Measurements from ENCODE around the gene SSRP1. TPM values are rescaled to one million over a fixed set of nuclear protein-coding genes. Genes with fewer than 3 reads are reported as not detected.
"Not testable (repeated sequence)": the region's sequence is repeated elsewhere in the genome, so short reads cannot be mapped to it uniquely, and the experiment has no call there.

Gene SSRP1
- total RNA-seq, 1 experiment from 2014 or later, result 290 TPM

GRCh38 chr11:57300785-57301184, 34.9 kb downstream of the SSRP1 start:
- POLR2A ChIA-PET (ENCODE audit: unreplicated experiment), result no interaction called here
- Histone ChIP-seq H3K9me3 (ENCODE audit: insufficient read depth, low read depth) (peaks cover 4% of the 10 kb centered on the region; the same call in 1 of the 2 replicates), H3K36me3 (ENCODE audit: low read depth) (peaks cover 38% of the 10 kb centered on the region), H3K27ac (no peak overlapping the region), H3K4me2 (no peak overlapping the region), H4K20me1 (ENCODE audit: insufficient read depth) (peaks cover 18% of the 10 kb centered on the region), H3F3A (ENCODE audit: insufficient read depth, low read depth) (peaks cover 21% of the 10 kb centered on the region), H3K9me2 (ENCODE audit: insufficient read depth) (no peaks in the 10 kb centered on the region), H3K4me1 (replicated peaks; ENCODE audit: insufficient read depth) (0 out of 2 replicates have a peak, but pooled peaks cover 12% of the 10 kb centered on the region), H2AFZ (no peak overlapping the region), H3K4me3 (no peak overlapping the region), H3K27me3 (ENCODE audit: insufficient read depth, low read depth) (no peaks in the 10 kb centered on the region), H3K79me2 (ENCODE audit: low read depth) (peaks cover 11% of the 10 kb centered on the region)
- CTCF ChIA-PET, result no interaction called here
- no TSS peak for BruUV-seq (replicated peaks)
- intact Hi-C loops (cut with micrococcal nuclease; ENCODE audit: unreplicated experiment), result no loop called here
- TF ChIP-seq EZH2 (IDR thresholded peaks at IDR 0.05; ENCODE audit: low read depth) (no peak), CTCF (conservative IDR thresholded peaks at IDR 0.05) (no peak)
- no peak for DNase-seq

DNA sequence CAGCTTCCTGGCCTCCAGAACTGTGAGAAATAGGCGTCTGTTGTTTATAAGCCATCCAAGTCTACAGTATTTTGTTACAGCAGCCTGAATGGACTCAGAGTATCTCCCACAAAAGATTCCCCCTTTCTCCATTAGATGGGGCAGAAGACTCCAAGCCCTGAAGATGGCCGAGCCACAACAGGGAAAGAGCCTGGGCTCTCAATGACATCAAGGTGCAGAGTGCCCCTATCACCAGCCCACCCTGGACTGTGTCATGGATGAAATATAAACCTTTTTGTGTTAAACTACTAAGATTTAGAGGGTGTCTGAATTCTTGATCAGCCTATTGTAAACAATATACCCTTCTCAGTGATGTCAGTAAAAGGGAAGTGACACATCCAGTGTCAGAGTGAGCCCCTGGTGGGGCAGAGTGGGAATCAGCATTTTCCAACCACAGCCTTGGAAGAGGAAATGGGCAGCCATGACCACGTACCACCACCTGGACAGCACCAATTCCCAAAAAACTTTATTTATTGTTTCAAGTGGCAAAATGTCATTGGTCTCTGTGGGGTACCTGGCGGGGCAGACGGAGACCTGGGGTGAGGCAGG, 36.4 kb downstream of the SSRP1 start:
- H3F3A ChIP-seq (ENCODE audit: insufficient read depth, low read depth), result peaks cover 27% of the 10 kb centered on the region
- peaks cover 27% of the 10 kb centered on the region for H3K4me1 ChIP-seq (replicated peaks; ENCODE audit: insufficient read depth)
- no peak overlapping the region for H3K4me3 ChIP-seq
- no peak for DNase-seq
- intact Hi-C loops (cut with micrococcal nuclease; ENCODE audit: unreplicated experiment), result loop anchor here (10.0 kb wide), 1 partner anchor 394 kb away; no protein-coding TSS in a partner anchor
- POLR2A ChIA-PET (ENCODE audit: unreplicated experiment), result no interaction called here
- CTCF ChIA-PET, result no interaction called here
- H3K36me3 ChIP-seq (ENCODE audit: low read depth), result peaks cover 29% of the 10 kb centered on the region
- no TSS peak for BruUV-seq (replicated peaks)
- 0 out of 2 replicates have a peak, but pooled peaks cover 4% of the 10 kb centered on the region for H4K20me1 ChIP-seq (ENCODE audit: insufficient read depth)
- no peaks in the 10 kb centered on the region for H3K79me2 ChIP-seq (ENCODE audit: low read depth)
- no peaks in the 10 kb centered on the region for H3K27me3 ChIP-seq (ENCODE audit: insufficient read depth, low read depth)
- no peak overlapping the region for H2AFZ ChIP-seq
- H3K27ac ChIP-seq, result no peak overlapping the region
- no peaks in the 10 kb centered on the region for H3K9me2 ChIP-seq (ENCODE audit: insufficient read depth)
- no peak overlapping the region for H3K4me2 ChIP-seq
- TF ChIP-seq CTCF (conservative IDR thresholded peaks at IDR 0.05) (no peak), EZH2 (IDR thresholded peaks at IDR 0.05; ENCODE audit: low read depth) (no peak)
- H3K9me3 ChIP-seq (ENCODE audit: insufficient read depth, low read depth), result peaks cover 4% of the 10 kb centered on the region; the same call in 1 of the 2 replicates

DNA sequence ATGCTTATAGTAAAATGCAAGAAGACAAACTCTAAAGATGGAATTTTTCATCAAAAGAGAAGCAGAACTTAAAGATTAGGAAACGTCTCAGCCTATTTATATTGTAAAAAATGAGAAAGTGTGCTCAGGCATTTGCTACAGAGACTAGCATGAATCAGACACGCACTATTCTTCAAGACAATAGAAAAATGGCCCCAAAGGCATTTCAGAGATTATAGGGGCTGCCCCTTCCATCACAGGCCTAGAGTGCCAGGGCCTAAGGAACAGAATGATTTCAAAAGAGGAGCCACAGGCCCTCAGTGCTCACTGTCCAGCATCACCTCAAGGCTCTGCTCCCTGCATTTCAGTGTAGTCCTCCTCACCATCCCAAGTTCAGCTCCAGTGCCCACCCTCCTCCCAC, 38.5 kb downstream of the SSRP1 start:
- no peaks in the 10 kb centered on the region for H3K27me3 ChIP-seq (ENCODE audit: insufficient read depth, low read depth)
- H3K9me2 ChIP-seq (ENCODE audit: insufficient read depth), result no peaks in the 10 kb centered on the region
- H3K4me3 ChIP-seq, result no peak overlapping the region
- peaks cover 40% of the 10 kb centered on the region for H3K4me1 ChIP-seq (replicated peaks; ENCODE audit: insufficient read depth)
- ChIA-PET CTCF (no interaction called here), POLR2A (ENCODE audit: unreplicated experiment) (no interaction called here)
- no peak overlapping the region for H3K4me2 ChIP-seq
- no peak overlapping the region for H3K27ac ChIP-seq
- no TSS peak for BruUV-seq (replicated peaks)
- H3K9me3 ChIP-seq (ENCODE audit: insufficient read depth, low read depth), result peaks cover 4% of the 10 kb centered on the region; the same call in 1 of the 2 replicates
- no peak for DNase-seq
- no peak for TF ChIP-seq CTCF (conservative IDR thresholded peaks at IDR 0.05)
- no peak for TF ChIP-seq EZH2 (IDR thresholded peaks at IDR 0.05; ENCODE audit: low read depth)
- no peaks in the 10 kb centered on the region for H4K20me1 ChIP-seq (ENCODE audit: insufficient read depth)
- peaks cover 28% of the 10 kb centered on the region for H3K36me3 ChIP-seq (ENCODE audit: low read depth)
- no peak overlapping the region for H2AFZ ChIP-seq
- intact Hi-C loops (cut with micrococcal nuclease; ENCODE audit: unreplicated experiment), result loop anchor here (10.0 kb wide), 1 partner anchor 392 kb away; no protein-coding TSS in a partner anchor
- H3F3A ChIP-seq (ENCODE audit: insufficient read depth, low read depth), result peaks cover 46% of the 10 kb centered on the region
- no peaks in the 10 kb centered on the region for H3K79me2 ChIP-seq (ENCODE audit: low read depth)

DNA sequence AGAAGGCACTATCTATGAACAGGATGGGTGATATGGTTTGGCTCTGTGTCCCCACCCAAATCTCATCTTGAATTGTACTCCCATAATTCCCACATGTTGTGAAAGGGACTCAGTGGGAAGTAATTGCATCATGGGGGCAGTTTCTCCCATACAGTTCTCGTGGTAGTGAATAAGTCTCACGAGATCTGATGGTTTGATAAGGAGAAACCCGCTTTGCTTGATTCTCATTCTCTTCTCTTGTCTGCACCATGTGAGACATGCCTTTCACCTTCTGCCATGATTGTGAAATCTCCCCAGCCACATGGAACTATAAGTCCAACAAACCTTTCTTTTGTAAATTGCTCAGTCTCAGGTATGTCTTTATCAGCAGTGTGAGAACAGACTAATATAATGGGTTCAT, 39.5 kb downstream of the SSRP1 start:
- peaks cover 21% of the 10 kb centered on the region for H3K36me3 ChIP-seq (ENCODE audit: low read depth)
- H3K27me3 ChIP-seq (ENCODE audit: insufficient read depth, low read depth); H3K9me2 ChIP-seq (ENCODE audit: insufficient read depth); BruUV-seq (replicated peaks); POLR2A ChIA-PET (ENCODE audit: unreplicated experiment); H3K4me2 ChIP-seq; H3K79me2 ChIP-seq (ENCODE audit: low read depth); H3K4me3 ChIP-seq; H4K20me1 ChIP-seq (ENCODE audit: insufficient read depth); CTCF ChIA-PET; H3K9me3 ChIP-seq (ENCODE audit: insufficient read depth, low read depth); H2AFZ ChIP-seq: not testable (repeated sequence)
- DNase-seq, result peak in 1 of 2 experiments; percentile 58
- intact Hi-C loops (cut with micrococcal nuclease; ENCODE audit: unreplicated experiment), result loop anchor here (10.0 kb wide), 1 partner anchor 391 kb away; no protein-coding TSS in a partner anchor
- H3F3A ChIP-seq (ENCODE audit: insufficient read depth, low read depth), result peaks cover 50% of the 10 kb centered on the region
- peaks cover 40% of the 10 kb centered on the region for H3K4me1 ChIP-seq (replicated peaks; ENCODE audit: insufficient read depth)
- H3K27ac ChIP-seq, result 0 out of 2 replicates have a peak overlapping the region, but pooled peaks have one; percentile 1
